Dedifferentiated amniotic fluid mesenchymal stem cell (primary cell): ENCODE data around the gene YBX1.

ENCODE experiments used
- DNase-seq: peaks from one replicate; pipeline ENCODE4 v3.0.0-alpha.2; 2016; ENCODE audit errors: extremely low spot score

The YBX1 gene

DNA sequence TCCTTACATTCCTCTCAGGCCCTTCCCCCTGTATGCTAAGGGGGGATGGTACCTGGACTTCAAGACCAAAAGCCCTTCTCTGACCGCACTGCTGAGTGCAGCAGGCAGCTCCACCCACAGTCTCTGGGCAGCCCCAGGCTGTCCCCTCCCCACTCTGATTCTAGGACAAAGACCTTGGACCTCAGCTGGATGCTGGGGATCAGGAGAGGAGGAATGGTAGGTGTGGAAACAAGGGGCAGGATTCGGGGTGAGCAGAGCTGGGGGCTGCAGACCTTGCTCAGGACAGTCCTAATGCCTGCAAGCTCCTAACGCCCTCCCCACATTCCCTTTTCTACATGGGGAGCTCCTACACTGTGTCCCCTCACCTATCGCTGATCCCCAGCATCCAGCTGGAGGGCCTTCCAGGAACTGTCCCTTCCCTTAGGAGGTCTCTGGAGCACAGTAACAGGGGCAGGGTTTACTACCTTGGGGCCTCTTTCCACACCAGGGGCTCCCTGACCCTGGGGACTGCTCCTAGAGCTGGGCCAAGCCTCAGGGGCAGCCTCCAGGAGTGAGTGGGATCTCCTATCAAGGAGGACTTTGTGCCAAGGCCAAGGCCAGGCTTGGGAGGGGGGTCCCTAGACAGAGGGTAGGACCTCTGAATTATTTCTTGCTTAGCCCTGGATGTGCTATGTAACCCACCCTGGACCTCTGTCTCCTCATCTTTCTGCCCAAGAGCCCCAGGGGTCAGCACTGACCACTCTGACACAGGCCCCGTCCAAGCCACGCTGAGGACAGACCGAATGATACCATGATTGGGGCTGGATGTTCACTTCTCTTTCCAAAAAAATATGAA lies 52.2 kb downstream of the YBX1 start:
- DNase-seq, result no peak

DNA sequence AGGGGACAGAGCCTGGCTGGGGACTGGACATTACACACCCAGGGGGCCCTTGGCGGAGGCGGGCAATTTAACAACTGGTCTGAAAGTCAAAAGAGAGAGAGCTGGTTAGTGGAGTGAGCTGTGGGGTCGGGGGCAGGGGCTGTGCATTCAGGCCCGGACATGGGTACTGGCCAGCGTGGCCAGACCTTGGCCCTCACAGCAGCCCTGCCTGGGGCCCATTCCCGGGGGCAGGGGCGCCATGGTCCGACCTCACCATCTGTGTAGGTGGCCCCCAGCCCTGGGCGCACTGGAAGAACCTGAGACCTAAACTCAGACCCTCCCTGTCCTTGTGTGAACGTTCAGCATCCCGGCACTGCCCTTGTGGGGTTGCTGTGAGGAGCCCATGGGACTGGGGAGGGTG lies 52.8 kb downstream of the YBX1 start:
- DNase-seq, result no peak

DNA sequence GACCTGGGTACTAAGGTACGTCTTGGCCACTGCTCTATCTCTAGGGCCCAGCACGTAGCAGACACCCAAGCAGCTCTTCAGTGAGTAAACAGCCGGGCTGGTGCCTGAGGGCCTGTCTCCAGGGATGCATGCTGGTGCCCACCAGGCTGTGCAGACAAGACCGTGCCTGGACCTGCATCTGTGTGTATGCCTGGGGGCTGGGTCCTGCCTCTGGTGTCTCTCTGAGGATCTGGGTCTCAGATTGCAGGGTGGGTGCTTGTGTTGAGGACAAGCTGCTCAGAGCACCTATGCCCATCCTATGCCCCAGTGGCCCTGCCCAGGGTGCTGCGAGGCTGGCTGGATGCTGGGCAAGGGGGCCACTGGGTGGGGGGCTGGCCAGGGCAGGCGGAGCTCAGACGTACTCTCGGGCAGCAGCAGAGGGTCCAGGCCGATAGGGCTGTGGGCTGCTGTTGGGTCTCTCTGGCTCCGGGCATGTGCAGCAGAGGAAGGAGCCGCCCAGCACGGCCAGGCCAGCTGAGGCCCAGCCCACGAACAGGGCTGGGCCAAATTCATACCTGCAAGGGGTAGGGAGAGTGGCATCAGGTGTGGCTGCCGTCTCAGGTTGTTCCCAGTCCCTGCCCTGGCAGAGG lies 53.4 kb downstream of the YBX1 start:
- DNase-seq, result no peak

DNA sequence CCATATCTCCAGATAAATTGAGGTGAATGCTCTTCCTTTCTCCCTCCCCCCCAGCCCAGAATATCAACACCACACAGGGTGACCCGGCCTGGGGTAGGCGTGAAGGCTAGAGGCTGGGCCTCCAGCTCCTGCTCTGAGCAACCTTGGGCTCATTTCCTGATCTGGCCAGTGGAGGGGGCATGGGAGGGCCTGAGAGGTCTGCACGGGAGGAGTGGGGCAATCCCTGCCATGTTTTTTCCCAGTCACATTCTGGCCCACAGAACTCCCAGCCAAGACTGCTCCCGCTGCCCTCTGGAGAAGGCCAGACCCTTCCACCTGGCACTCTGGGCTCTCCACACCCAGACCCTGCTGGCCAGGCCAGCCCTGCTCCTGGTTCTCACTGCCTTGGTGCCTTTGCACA lies 53.9 kb downstream of the YBX1 start:
- no peak for DNase-seq

DNA sequence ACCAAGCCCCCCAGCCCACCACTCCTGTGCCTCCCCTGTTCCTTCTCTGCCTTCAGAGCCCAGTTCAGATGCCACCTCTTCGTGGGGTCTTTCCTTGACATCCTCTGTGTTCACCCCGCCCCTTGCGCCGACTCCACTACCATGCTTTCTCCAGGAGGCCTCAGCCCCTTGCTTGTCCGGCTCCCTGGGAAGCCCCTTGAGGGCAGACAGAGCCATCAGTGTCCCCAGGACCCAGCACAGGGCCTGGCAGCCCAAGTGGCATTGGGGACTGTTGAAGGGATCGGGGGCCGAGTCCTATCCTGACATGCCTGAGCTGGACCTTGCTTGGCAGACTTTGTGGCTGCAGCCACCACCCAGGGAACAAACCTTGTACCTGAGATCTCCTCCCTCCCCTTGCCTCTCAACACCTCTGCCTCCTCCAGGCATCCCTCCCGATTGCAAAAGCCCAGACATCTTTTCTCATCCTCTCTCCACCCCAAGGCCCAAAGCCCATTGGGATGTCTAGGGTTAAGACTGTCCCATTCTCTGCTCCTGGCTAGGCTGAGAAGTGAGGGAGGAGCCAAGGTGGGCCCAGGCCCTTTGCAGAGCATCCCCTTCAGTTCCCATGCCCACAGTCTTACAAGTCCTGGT lies 54.5 kb downstream of the YBX1 start:
- no peak for DNase-seq

DNA sequence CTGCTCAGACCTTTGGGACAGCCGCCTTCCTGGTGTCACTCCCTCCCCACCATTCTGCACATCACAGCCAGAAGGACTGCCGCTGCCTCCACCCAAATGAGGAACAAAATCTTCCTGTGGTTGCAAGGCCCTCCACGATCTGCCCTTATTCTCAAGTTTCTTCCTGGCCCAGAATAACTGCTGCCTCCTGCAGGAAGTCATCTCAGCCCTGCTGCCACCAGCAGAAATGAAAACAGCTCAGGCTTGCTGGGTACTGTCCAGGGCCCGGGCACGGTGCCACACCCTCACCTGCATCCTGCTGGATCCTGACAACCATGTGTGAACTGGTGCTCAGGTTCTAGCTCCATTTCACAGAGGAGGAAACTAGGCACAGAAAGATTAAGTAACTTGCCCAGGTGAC lies 55.0 kb downstream of the YBX1 start:
- no peak for DNase-seq

DNA sequence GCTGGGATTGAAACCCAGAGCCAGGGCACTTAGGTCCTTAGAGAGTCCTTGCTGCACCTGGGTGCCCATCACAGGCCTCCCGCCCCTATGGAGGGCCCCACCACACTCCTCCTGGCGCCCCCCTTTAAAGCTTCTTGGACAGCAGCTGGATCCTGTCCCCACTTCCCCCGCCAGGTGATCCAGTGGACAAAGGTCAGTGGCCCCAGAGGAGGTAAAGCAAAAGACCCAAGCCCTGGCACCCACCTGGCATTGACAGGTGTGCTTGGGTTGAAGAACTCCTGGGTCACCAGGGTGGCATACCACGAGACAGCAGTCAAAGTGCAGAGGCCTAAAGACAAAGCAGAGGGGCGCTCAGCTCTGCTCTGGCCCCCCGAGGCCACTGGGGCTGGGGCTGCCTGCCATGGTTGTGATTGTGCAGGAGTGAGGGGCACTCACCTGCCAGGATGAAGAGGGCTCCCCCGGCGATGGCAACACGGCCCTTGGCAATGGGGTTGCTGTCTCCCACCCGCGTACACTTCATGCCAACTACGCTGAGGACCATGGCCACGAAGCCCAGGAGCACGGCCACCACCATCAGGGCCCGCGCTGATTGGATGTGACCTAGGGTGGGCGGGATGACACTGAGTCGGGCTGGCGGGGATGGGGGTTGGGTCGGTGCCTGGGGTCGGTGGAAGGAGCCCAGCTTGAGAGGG lies 55.9 kb downstream of the YBX1 start:
- DNase-seq, result no peak

DNA sequence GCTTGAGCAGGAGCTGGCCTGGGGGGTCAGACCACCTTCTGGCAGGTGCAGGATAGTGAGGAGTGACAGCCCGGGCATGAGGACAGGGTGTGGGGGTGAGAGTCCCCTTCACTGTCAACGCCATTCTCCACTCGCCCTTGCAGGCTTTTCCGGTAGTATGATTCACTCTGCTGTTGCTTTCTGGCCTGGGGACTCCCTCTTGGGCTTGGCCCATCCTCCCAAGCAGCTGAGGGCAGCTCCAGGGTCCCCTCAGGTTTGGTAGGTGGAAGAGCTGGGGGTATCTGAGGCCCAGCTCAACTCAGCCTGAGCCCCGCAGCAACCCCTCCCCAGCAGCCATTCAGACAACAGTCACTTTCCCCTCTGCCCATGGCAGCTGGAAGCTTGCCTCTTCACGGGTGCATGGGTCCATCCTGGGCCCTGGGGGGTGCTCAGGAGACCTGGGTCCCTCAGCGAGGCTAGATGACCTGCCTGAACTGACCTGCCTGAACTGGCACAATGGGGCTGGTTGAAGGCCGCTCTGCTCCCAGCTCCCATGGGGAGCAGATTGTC lies 56.5 kb downstream of the YBX1 start:
- no peak for DNase-seq

DNA sequence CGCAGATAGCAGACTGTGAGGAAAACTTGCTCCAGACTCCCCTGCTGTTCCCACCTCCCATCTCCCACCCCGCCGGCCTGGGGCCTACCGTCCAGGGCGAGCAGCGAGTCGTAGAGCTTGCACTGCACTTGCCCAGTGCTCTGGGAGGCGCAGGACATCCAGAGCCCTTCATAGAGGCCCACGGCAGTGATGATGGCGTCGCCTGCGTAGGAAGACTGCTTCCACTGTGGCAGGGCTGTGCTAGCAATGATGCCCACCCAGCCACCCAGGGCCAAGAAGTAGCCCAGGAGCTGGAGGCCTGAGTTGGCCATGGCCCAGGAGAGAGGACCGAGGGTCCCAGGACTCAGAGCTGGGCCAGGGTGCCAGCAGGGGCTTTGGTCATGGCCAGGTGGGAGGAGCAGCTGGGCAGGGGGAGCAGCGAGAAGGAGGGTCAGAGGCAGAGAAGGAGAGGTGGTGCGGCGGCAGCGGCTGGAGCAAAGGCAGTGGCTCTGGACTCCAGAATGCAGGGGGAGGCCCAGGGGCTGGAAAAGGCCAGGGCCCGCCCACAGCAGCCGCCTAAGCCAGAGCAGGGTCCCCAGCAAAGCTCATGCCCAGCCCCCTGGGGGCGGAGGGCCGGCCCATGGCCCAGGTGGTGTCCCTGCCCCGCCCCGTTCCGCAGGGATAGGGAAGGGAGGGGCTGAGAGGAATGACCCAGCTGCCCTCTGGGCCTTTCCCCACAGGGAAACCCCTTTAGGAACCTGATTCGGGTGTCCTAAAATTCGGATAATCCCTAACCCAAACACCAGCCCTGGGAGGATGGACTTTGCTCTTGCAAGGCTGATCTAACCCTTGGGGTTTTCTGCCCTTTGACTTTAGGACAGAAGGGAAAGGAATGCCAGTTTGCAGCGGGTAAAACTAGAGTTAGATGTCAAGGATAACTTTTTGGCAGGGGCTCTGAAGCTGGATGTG lies 57.8 kb downstream of the YBX1 start, which contains the start of gene CLDN19:
CLDN19 (minus strand) TSS at position 484 of the 948 bp plus-strand sequence; CDS start at position 311, 173 bp downstream.
- no peak for DNase-seq

DNA sequence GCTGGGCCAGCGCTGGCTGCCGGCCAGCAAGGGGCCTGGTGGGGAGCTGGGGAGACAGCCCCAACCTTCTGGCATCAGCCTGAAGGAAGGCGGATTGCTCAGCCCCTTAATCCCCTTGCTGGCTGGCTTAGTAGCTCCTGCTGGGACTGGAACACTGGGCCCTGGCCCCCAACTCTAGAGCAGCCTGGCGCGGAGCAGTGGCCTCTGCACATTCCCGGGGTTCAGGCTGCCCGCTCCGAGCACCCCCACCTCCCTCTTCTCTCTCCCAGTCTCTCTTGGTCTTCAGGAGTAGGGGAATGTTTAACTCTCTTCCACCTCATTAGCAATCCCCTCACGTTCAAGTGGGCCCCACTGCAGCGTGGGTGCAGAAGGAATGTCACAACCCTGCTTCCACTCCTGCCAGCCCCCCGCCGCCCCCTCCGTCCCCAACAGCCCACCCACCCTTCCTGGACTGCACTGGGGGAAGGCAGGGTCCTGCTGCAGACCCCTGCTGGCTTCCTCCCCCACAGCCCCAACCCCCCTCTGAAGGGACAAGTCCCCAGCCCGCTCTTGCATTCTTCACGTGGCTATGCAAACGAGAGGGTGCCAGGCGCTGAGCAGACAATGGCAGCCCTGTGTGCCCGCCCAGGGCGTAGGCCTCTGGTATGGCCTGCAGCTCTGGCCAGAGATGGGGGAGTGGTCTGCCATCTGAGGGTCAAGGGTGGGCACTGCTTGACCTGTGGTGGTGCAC lies 58.8 kb downstream of the YBX1 start:
- no peak for DNase-seq

DNA sequence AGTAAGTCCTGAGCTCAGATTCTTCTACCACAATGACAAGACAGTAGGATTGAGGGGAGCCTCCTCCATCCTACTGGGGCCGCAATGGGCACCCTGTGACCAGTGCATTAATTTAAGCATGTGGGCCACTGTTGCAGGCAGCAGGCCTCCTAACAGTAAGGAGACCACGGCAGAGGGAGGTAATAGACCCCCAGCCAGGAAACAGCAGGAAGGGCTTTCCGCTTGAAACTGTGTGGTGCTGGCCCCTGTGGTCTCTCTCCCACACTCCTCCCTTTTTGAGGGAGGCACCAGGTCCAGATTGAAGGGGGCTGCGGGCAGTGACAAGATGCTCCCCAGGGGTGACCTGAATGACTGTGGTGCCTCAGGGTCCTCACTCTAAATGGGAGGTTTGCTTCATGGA lies 59.5 kb downstream of the YBX1 start:
- no peak for DNase-seq

DNA sequence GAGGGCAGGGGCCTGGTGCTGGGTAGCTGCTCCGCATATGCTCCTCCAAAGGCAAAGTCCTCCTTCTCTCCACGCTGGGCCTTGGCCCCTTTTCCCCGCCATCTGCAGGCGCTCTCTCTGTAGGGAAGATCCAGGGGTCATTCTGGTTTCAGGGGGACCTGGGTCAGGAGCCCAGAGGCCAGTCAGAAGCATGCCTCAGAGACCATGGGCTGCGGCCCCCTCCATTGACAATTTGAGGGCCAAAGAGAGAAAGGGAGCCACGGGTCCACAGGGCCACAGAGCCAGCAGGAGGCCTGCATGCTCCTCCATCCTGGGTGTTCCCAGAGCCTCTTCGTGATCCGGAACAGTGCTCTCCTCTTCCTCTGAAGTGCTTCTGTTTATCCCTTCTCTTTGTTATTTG lies 59.9 kb downstream of the YBX1 start:
- no peak for DNase-seq

DNA sequence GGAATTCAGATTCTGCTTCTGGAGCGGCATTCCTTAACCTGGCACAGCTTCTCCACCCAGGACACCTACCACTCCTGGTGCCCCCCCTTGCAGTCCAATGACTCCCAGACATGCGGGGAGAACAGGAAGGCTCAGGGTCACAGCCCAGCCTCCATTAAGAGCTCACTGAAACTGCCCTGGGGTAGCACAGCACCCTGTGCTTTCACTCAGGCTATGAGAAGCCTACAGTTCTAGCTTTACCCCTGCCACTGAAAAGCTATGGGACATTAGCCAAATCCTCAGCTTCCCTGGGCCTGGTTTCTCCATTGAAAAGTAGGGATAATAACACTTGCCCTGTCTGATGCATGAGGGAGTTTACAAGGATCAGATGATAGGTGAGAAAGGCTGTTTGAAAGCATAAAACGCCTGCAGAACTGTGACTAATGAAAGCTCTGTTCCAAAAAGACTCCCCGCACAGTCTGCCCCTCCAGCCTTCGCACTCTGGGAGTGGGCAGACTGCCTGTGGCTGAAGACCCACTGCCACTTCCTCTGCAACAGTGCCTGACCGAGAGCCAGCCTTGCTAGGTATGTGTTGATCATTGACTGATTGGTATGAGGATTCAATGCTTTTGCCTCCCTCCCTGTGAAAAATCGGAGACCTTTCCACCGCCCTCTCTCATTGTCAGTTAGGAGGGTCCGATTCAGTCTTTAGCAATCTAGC lies 60.5 kb downstream of the YBX1 start:
- DNase-seq, result no peak

DNA sequence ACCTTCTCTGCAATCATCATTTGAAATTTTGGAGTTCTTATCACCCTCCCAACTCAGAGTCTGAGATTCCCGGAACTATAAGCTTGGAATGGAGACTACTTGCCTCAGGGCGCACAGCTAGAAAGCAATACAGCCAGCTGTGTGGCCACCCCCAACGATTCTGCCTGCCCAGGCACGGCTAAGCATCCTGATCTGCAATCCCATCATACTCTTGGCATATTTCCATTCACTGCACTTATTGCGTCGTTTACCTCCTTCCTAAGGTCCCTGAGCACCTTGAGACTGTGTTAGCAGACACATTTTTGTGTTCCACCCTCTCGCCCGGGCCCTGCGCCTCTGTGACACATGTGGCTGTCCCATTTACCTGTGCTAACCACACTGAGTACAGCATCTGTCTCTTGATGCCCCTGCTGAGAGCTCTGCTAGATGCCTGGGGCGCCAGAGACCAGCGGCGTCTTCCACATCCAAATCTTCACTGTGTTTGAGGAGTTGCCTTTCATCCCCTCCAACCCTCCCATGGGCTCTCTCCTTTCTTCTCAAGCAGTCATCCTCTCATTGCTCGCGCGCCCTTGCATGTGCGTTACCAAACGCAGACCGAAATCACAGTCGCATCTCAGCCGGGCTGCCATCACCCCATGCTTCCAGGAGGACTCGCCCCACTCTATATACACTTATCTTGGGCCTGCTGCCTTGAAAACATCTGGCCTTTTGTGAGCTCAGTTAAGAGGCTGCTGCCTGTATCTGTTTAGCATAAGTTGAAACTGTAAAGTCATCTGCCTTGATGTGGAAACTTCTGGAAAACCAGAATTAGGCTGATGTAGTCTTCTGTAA lies 61.3 kb downstream of the YBX1 start:
- no peak for DNase-seq

DNA sequence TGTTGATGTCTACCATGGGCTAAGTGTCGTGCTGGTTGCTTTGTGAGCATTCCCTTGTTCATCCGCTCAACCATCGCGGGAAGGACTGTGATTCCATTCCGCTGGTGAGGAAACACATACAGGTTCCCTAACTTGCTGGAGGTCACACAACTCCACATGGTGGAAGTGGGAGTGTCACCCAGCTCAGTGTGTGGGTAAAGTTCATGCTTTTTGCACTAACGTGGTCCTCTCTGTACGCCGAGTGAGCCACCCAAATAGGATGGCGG lies 61.9 kb downstream of the YBX1 start:
- DNase-seq, result no peak

DNA sequence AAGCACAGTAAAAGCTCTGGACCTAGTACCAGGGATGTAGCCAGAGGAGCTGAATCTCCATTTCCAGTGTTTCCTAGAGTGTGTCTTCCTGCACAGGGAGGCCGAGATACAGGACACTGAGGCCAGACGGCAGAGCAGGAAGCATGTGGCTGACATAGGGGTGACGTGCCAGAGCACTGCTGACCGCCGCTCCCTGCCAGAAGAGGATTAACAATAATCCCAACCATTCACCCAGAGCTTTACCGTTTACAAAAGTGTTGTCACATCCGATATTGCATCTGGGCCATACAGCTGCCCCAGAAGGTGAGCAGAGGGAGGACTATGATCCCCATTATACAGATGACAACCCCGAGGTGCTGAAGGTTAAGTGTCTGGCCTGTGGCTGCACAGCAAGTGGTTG lies 63.6 kb downstream of the YBX1 start:
- no peak for DNase-seq

DNA sequence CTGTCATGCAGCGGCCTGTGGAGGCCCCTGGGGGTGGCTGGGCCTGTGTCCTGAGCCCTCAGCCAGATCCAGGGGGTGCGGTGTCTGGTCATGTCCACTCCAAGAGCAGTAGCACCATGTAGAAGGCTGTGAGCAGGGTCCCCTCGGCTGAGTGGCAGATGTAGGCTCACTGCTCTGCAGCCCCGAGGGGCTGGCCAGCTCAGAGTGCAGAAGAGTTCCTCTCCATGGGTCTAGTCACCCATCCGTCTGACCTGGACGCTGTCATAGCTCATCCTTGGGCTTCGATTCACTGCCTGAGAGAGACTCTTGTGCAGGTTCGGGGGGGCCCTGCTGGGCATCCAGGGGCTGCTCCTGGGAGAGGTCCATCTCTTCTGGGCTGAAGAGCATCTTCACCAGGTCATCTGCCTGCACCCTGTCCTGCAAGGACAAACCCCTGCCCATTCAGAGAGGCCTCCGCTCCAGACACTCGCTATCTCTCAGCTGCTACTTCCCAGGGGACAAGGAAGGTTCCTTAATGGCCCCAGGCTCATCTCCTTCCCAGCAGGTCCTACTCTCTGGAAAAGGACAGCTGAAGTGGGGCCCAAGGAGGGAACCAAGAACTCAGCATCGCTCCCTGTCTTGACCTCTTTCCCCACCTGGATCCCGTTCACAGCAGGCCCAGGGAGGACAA lies 64.4 kb downstream of the YBX1 start:
- no peak for DNase-seq

DNA sequence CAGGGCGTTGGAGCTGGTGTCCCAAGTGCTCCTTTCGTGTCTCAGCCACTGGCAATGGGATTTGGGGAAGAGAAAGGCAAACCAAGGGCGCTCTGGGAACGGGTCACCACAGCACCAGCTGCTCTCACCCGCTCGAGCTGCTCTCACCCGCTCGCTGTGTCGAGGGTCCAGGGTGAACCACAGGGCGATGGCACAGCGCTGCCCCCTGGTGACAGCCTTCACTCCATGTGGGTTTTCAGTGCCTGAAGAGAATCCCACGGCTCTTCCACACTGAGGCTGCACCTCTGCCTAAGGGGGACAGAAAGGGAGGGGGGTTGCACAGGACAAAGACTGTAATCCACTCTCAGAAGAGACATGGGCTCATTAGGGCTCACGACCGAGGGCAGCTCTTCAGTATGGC lies 64.9 kb downstream of the YBX1 start:
- no peak for DNase-seq
